Measurements from ENCODE around the gene LYRM4.

Gene LYRM4

DNA sequence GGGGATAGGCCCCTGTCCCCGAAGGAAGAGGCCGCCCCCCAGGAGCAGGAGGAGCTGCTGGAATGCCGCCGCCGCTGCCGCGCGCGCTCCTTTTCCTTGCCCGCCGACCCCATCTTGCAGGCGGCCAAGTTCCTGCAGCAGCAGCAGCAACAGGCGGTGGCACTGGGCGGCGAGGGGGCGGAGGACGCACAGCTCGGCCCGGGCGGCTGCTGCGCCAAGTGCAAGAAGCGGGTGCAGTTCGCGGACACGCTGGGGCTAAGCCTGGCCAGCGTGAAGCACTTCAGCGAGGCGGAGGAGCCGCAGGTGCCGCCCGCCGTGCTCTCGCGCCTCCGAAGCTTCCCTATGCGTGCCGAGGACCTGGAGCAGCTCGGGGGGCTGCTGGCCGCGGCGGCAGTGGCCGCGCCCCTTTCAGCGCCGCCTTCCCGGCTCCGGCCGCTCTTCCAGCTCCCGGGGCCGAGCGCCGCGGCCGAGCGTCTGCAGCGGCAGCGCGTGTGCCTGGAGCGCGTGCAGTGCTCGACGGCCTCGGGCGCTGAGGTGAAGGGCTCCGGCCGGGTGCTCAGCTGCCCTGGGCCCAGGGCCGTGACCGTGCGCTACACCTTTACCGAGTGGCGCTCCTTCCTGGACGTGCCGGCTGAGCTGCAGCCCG is 175.0 kb downstream of the LYRM4 start:
- no peak for TF ChIP-seq ZFX (IDR thresholded peaks at IDR 0.05; ENCODE audit: borderline replicate concordance)
- TF ChIP-seq, protein P1, sequence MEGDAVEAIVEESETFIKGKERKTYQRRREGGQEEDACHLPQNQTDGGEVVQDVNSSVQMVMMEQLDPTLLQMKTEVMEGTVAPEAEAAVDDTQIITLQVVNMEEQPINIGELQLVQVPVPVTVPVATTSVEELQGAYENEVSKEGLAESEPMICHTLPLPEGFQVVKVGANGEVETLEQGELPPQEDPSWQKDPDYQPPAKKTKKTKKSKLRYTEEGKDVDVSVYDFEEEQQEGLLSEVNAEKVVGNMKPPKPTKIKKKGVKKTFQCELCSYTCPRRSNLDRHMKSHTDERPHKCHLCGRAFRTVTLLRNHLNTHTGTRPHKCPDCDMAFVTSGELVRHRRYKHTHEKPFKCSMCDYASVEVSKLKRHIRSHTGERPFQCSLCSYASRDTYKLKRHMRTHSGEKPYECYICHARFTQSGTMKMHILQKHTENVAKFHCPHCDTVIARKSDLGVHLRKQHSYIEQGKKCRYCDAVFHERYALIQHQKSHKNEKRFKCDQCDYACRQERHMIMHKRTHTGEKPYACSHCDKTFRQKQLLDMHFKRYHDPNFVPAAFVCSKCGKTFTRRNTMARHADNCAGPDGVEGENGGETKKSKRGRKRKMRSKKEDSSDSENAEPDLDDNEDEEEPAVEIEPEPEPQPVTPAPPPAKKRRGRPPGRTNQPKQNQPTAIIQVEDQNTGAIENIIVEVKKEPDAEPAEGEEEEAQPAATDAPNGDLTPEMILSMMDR (IDR thresholded peaks at IDR 0.05), result no peak
- H3K27ac ChIP-seq, result no peak overlapping the region

DNA sequence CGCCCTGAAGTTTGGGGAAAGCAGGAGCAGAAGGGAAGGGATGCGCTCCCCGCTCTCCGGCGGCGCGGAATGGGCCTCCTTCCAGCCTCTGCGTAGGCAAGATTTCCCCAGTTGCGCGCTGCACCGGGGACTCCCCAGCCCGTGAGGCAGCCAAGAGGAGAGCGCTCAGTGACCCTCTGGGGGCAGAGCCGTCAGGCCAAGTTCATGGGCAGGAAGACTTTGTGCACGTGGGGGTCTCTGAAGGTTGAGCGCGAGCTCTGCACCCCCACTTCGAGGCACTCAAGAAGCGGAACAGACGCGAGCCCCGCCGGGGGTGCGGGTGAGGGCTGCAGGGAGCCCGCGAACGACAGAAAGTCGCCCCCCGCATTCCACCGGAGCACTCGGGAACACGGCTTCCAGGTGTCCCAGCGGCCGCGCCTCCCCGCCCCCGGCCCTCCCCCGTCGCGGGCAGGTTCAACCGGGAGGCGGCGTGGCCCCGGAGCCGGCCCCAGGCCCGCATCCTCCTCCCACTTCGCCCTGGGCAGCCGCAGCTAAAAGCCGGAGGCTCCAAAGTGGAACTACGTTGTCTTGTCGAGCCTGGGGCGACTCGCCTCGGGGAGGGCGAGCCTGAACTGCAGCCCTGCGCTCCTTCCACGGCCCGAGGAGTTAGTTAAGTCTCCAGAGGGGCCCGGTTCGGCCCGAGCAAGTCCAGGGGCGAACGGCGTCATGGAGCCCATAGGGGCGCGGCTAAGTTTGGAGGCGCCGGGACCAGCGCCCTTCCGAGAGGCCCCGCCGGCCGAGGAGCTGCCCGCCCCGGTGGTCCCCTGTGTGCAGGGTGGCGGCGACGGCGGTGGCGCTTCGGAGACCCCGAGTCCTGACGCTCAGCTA is 175.7 kb downstream of the LYRM4 start, which contains the start of gene PPP1R3G:
Gene PPP1R3G, plus strand, starts transcription at position 561 of the 867 bp plus-strand sequence. Its CDS starts 145 bp downstream, at position 706.
- TF ChIP-seq, protein P1 (IDR thresholded peaks at IDR 0.05), result no peak
- no peak for TF ChIP-seq ZFX (IDR thresholded peaks at IDR 0.05; ENCODE audit: borderline replicate concordance)
- no peak within 1 kb of the TSS for H3K27ac ChIP-seq

DNA sequence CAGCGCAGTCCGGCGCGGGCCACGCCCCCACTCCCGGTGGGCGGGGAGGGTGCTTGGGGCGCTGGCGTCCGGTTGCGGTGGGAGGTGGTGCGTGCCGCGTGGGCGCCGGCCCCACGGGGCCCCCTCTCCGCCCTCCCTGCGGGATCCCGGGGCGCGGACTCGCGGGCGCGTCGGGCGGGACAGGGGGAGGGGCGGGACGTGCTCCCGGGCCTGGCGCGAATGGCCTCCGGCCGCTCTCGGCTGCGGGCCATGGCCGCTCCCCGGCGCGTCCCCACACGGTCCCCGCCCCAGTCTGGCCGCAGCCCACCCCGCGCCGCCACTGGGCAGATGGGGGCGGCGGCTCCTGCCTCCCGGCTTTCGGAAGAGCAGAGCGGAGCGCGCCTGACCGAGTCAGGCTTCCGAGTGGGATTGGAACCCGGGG is 176.4 kb downstream of the LYRM4 start:
- no peak overlapping the region for H3K27ac ChIP-seq
- no peak for TF ChIP-seq ZFX (IDR thresholded peaks at IDR 0.05; ENCODE audit: borderline replicate concordance)
- TF ChIP-seq, protein P1 (IDR thresholded peaks at IDR 0.05), result no peak

DNA sequence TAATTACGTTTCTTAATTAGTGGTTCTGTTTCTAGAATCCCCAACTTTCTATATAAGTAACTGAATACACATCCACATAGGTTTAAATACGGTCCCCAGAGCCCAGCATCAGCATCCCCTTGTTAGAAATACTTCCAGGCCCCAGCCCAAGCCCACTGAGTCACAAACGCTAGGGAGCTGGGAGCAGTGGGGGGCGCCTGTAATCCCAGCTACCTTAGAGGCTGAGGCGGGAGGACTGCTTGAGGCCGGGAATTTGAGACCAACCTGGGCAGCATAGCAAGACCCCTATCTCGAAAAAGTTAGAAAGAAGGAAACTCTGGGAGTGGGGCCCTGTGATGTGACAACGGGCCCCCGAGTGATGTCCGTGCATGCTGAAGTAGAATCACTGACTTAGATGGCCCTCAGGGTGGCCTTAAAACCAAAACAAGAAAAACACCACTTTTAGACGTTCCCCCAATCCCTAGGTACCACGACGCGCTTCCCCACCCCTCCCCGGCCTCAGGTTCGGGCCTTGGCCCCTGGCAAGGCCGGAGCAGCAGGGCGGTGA is 176.9 kb downstream of the LYRM4 start:
- no peak overlapping the region for H3K27ac ChIP-seq
- no peak for TF ChIP-seq ZFX (IDR thresholded peaks at IDR 0.05; ENCODE audit: borderline replicate concordance)
- TF ChIP-seq, protein P1 (IDR thresholded peaks at IDR 0.05), result no peak

DNA sequence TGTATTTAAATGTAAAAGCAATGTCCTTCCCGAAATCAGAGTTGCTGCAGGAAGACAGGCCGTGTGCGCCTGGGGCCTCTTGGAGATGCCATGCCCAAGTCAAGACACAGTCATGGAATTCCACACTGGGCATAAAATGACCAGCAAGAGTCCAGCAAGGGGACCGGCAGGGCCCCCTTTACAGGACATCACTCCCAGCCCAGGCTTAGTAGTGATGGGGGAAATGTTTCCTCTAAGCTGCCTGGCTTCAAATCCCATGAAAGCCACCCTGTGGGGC is 177.5 kb downstream of the LYRM4 start:
- TF ChIP-seq, protein P1 (IDR thresholded peaks at IDR 0.05), result no peak
- no peak for TF ChIP-seq ZFX (IDR thresholded peaks at IDR 0.05; ENCODE audit: borderline replicate concordance)

DNA sequence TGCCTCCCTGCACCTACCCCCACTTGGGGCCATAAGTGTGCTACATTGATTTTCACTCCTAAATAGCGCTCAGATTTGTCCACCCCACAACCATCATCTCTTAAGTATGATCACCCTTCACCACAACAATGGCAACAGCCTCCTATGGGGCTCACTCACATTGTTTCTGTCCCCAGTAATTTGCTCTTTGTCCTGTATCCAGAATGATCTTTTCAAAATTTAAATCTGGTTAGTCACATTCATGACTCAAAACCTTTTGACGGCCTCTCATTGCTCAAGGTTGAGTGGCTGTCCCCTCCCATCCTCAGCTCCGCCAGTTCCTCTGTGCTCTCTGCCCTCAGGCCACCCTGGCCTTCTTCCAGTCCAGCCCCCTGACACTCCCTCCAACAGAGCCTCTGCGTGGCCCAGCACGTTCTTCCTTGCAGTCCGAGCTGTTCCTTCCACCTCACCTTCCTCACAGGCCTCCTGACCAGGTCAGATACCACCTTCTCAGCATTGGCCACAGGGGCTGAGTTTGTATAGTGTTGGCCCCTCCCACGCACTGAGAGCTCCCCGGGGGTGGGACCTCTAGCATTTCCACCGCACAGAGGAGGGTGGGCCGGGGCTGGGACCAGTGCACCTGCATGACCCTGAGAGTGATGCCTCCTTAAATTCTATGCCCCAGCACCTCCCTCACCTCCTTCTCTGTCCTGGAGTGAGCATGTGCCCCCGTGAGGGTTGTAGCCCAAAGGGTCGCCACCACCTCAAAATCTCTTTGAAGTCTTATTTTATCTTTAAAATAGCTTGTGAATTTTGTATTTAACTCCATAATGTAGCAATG is 178.1 kb downstream of the LYRM4 start:
- H3K27ac ChIP-seq, result no peak overlapping the region
- TF ChIP-seq ZFX (IDR thresholded peaks at IDR 0.05; ENCODE audit: borderline replicate concordance), result no peak
- TF ChIP-seq, protein P1 (IDR thresholded peaks at IDR 0.05), result no peak

More for the DNA sequence above, 177.5 kb downstream of the LYRM4 start:
- no peak overlapping the region for H3K27ac ChIP-seq
